Measurements from ENCODE around the gene SLIT3.

Gene SLIT3

GRCh38 chr5:168961681-168962080, 339.3 kb downstream of the SLIT3 start:
- Histone ChIP-seq H3K4me2 (ENCODE audit: insufficient read depth, low read length) (no peak overlapping the region), H3K36me3 (ENCODE audit: insufficient read depth, low read length) (no peaks in the 10 kb centered on the region), H3K27ac (ENCODE audit: low read length) (no peak overlapping the region), H4K20me1 (ENCODE audit: insufficient read depth, low read length) (no peaks in the 10 kb centered on the region), H3K4me3 (ENCODE audit: low read depth in 1 of 2, low read length in 2 of 2) (no peak overlapping the region), H3K9ac (ENCODE audit: low read depth, low read length) (no peak overlapping the region), H2AFZ (ENCODE audit: low read depth, low read length) (no peak overlapping the region), H3K9me3 (ENCODE audit: insufficient read depth, low read length, severe bottlenecking) (no peaks in the 10 kb centered on the region), H3K4me1 (ENCODE audit: insufficient read depth, low read length) (no peaks in the 10 kb centered on the region), H3K79me2 (ENCODE audit: insufficient read depth, low read length) (no peaks in the 10 kb centered on the region), H3K27me3 (ENCODE audit: insufficient read depth, low read length, poor library complexity) (peaks cover 11% of the 10 kb centered on the region)
- DNase-seq (no peak), ATAC-seq (ENCODE audit: insufficient read depth, low read depth) (no peak)
- TF ChIP-seq EZH2 (IDR thresholded peaks at IDR 0.05; ENCODE audit: borderline replicate concordance, low read depth, low read length, severe bottlenecking) = no peak
- TF ChIP-seq, protein P1, sequence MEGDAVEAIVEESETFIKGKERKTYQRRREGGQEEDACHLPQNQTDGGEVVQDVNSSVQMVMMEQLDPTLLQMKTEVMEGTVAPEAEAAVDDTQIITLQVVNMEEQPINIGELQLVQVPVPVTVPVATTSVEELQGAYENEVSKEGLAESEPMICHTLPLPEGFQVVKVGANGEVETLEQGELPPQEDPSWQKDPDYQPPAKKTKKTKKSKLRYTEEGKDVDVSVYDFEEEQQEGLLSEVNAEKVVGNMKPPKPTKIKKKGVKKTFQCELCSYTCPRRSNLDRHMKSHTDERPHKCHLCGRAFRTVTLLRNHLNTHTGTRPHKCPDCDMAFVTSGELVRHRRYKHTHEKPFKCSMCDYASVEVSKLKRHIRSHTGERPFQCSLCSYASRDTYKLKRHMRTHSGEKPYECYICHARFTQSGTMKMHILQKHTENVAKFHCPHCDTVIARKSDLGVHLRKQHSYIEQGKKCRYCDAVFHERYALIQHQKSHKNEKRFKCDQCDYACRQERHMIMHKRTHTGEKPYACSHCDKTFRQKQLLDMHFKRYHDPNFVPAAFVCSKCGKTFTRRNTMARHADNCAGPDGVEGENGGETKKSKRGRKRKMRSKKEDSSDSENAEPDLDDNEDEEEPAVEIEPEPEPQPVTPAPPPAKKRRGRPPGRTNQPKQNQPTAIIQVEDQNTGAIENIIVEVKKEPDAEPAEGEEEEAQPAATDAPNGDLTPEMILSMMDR (IDR thresholded peaks at IDR 0.05; ENCODE audit: borderline replicate concordance, extremely low read depth, low read length, poor library complexity, severe bottlenecking) = no peak

GRCh38 chr5:168960497-168960896, 340.4 kb downstream of the SLIT3 start:
- Histone ChIP-seq H3K27me3 (ENCODE audit: insufficient read depth, low read length, poor library complexity) (peaks cover 7% of the 10 kb centered on the region), H3K27ac (ENCODE audit: low read length) (no peak overlapping the region)

DNA sequence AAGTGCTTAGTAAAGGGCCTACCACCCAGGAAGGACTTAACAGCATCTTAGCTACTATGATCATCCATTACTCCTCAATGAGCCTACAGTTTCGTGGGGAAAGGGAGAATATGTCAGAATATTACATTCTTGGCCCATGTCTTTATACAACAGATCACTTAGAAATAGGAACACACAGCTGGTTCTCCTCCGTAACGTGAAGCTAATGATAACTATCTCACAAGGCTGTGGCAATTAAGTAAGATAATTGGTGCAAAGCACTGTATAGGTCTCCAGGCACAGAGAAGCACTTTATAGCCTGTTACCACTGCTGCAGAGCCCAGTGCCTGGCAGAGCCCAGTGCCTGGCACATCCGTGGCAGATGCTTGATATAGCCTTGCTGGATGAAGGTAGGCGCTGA, 347.6 kb downstream of the SLIT3 start:
- Histone ChIP-seq H3K36me3 (ENCODE audit: insufficient read depth, low read length) (no peaks in the 10 kb centered on the region), H3K79me2 (ENCODE audit: insufficient read depth, low read length) (no peaks in the 10 kb centered on the region)

More at GRCh38 chr5:168960497-168960896, 340.4 kb downstream of the SLIT3 start:
- no peak overlapping the region for H3K4me2 ChIP-seq (ENCODE audit: insufficient read depth, low read length)
- no peak for TF ChIP-seq EZH2 (IDR thresholded peaks at IDR 0.05; ENCODE audit: borderline replicate concordance, low read depth, low read length, severe bottlenecking)
- TF ChIP-seq, protein P1 (IDR thresholded peaks at IDR 0.05; ENCODE audit: borderline replicate concordance, extremely low read depth, low read length, poor library complexity, severe bottlenecking) = no peak
- H3K4me3 ChIP-seq (ENCODE audit: low read depth in 1 of 2, low read length in 2 of 2) = no peak overlapping the region
- no peaks in the 10 kb centered on the region for H3K4me1 ChIP-seq (ENCODE audit: insufficient read depth, low read length)
- no peaks in the 10 kb centered on the region for H4K20me1 ChIP-seq (ENCODE audit: insufficient read depth, low read length)
- no peak overlapping the region for H3K9ac ChIP-seq (ENCODE audit: low read depth, low read length)
- H3K79me2 ChIP-seq (ENCODE audit: insufficient read depth, low read length) = no peaks in the 10 kb centered on the region
- H2AFZ ChIP-seq (ENCODE audit: low read depth, low read length) = no peak overlapping the region
- H3K9me3 ChIP-seq (ENCODE audit: insufficient read depth, low read length, severe bottlenecking) = no peaks in the 10 kb centered on the region
- ATAC-seq (ENCODE audit: insufficient read depth, low read depth) (peak; percentile 68; the same call in 2 of the 3 replicates), DNase-seq (peak; percentile 8)
- H3K36me3 ChIP-seq (ENCODE audit: insufficient read depth, low read length) = no peaks in the 10 kb centered on the region

More for the DNA sequence above, 347.6 kb downstream of the SLIT3 start:
- no peak for TF ChIP-seq EZH2 (IDR thresholded peaks at IDR 0.05; ENCODE audit: borderline replicate concordance, low read depth, low read length, severe bottlenecking)
- TF ChIP-seq, protein P1 (IDR thresholded peaks at IDR 0.05; ENCODE audit: borderline replicate concordance, extremely low read depth, low read length, poor library complexity, severe bottlenecking) = no peak
- no peak overlapping the region for H3K27ac ChIP-seq (ENCODE audit: low read length)
- no peak overlapping the region for H3K4me2 ChIP-seq (ENCODE audit: insufficient read depth, low read length)
- H3K4me3 ChIP-seq (ENCODE audit: low read depth in 1 of 2, low read length in 2 of 2) = no peak overlapping the region
- no peaks in the 10 kb centered on the region for H3K27me3 ChIP-seq (ENCODE audit: insufficient read depth, low read length, poor library complexity)
- H2AFZ ChIP-seq (ENCODE audit: low read depth, low read length) = no peak overlapping the region
- no peak for DNase-seq
- no peak for ATAC-seq (ENCODE audit: insufficient read depth, low read depth)
- no peaks in the 10 kb centered on the region for H3K4me1 ChIP-seq (ENCODE audit: insufficient read depth, low read length)
- no peak overlapping the region for H3K9ac ChIP-seq (ENCODE audit: low read depth, low read length)
- H3K9me3 ChIP-seq (ENCODE audit: insufficient read depth, low read length, severe bottlenecking) = no peaks in the 10 kb centered on the region
- no peaks in the 10 kb centered on the region for H4K20me1 ChIP-seq (ENCODE audit: insufficient read depth, low read length)

Measured in DND-41 (cell line).